Daoy (cell line): ENCODE measurements around the gene MGAT4C. TPM values are rescaled to one million over a fixed set of nuclear protein-coding genes. Genes with fewer than 3 reads are reported as not detected.
"Not testable (repeated sequence)": the region's sequence is repeated elsewhere in the genome, so short reads cannot be mapped to it uniquely, and the experiment has no call there.

Source experiments
- DNase-seq: peaks from one replicate; pipeline ENCODE4 v3.0.0-alpha.2; 2015; ENCODE audit warnings: low read depth
- total RNA-seq: library from RNA; depleted of rRNA; stranded (reverse); fragments of >200 nt; shearing (Covaris generic); gene quantifications from 2 replicates; pipeline ENCODE4 v1.2.3, GENCODE V29; 2014

The MGAT4C gene
- total RNA-seq, 1 experiment from 2014 or later, result 0.29 TPM

- no peak for DNase-seq
Measured at GRCh38 chr12:86134561-86134960, 121.6 kb downstream of the MGAT4C start.

GRCh38 chr12:86126900-86127299 lies 129.3 kb downstream of the MGAT4C start:
- DNase-seq, result not testable (repeated sequence)

- DNase-seq, result no peak
Measured at GRCh38 chr12:86122846-86123468, 133.2 kb downstream of the MGAT4C start.

GRCh38 chr12:86118161-86118560 lies 138.0 kb downstream of the MGAT4C start:
- DNase-seq, result no peak

DNA sequence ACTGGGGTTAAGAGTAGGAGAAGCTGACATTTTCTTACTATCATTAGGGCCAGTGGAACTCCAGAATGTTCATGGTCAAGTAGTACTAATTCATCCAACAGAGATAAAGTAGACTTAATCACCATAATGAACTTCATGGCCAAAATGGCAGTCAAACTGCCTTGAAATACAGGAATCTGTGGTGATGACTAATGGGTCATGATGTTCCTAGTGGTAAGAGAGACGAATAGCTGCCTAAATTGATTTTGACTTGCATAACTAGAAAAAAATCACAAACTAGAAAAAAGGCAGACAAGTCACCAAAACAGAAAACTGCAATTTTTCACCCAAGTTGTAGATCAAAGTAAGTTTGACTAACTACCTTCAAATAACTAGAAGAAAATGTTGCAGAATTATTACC lies 138.5 kb downstream of the MGAT4C start:
- DNase-seq, result no peak

DNA sequence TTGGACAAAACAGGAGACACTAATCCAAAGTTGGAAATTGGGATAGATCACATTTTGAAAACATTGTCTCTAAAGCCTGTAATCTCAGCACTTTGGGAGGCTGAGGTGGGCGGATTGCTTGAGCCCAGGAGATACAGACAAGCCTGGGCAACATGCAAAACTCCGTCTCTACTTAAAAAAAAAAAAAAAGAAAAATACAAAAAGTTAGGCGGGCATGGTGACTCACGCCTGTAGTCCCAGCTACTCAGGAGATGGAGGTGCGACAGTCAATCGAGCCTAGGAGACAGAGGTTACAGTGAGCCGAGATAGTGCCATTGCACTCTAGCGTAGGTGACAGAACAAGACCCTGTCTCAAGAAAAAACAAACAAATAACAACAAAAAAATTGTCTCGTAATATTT lies 152.1 kb downstream of the MGAT4C start:
- peak; percentile 3 for DNase-seq

DNA sequence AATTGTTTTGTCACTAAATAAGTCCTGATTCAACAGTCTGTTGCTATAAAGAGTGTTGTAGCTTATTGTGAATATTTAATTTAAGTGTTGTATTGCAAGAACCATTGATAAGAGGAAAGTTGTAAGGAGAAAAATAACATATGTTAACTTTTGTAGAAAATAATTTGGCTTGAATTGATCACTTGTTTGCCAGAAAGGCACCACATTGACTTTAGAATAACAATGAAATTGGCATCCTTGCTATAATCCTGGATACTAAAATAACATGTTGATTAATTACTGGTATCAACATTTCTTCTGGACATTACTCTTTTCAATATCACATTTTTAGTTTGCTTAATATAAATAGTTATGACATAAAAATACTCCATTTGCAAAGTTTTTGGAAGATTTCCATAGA lies 159.0 kb downstream of the MGAT4C start:
- DNase-seq, result no peak

DNA sequence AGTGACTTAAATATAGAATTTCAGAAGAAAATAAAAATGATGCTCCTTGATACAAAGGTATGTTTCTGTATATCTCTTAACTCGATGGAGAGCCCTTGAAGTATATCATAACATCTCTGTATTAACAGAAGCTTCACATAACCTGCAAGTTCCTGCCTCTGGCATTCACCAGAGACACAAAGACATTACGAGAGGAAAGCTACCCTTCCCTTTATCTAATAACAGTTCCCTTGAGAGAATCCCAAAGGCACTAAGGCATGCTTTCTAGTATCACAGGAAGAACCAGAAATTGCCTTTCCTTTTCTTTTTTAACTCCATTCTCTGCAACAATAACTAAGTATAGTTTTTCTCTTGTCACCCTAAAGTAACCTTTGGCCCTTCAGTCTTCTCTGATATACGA lies 164.5 kb downstream of the MGAT4C start:
- no peak for DNase-seq

DNA sequence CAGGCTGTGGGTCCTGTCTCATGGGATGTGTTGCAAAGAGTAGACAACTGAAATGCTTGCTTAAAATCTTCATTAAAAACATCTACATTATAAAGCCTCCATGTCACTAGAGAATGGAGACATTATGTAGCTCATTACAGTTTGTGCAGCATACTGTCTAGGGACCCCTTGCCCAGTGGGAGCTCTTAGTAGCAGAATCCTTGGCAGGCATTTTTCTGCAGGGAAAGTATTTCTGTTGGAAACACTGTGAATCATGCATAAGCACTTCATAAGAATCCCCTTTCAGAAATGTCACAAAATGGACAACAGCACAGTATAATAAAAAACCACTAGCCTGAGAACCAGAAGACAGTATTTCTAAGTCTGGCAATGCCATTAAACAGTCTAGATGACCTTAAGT lies 174.3 kb downstream of the MGAT4C start:
- no peak for DNase-seq

DNA sequence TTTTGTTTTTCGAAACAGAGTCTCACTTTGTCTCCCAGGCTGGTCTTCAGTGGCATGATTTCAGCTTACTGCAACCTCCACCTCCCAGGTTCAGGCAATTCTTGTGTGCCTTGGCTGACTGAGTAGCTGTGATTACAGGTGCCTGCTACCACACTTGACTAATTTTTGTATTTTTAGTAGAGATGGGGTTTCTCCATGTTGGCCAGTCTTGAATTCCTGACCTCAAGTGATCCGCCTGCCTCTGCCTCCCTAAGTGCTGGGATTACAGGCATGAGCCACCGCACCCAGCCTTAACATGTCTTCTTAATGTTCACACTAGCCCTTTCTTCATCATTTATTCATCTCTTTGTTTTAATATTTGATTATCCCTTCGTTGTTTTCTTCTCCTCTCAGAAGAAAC lies 197.1 kb downstream of the MGAT4C start:
- DNase-seq, result not testable (repeated sequence)

DNA sequence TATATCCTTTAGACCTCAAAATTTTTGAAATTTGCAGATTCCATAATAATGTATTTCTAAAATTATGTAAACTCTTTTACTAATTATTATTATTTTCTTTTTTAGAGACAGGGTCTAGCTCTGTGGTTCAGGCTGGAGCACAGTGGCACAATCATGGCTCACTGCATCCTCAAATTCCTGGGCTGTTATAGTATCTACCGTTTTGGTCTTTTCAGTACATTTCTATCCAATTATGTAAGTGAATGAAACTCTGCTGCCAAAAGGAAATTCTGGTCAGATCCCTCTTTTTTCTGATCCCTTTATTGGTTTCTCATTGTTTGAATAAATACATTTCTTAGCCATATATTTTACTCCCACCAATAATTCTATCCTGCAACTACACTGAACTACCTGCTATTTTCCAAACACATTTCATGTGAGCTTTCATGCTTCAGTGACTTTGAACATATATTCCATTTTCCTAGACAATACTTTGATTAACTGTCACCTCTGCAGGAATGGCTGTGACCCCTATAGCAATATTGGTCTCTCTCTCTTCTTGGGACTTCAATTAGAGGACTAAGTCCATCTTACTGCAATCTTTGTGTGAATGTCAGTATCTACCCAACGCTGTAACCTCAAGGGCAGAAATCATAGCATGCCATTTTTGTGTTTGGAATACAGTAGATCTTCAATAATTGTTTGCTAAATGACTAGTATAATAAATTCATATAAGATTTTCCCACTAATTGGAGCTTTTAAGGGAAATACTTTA lies 198.9 kb downstream of the MGAT4C start:
- no peak for DNase-seq

DNA sequence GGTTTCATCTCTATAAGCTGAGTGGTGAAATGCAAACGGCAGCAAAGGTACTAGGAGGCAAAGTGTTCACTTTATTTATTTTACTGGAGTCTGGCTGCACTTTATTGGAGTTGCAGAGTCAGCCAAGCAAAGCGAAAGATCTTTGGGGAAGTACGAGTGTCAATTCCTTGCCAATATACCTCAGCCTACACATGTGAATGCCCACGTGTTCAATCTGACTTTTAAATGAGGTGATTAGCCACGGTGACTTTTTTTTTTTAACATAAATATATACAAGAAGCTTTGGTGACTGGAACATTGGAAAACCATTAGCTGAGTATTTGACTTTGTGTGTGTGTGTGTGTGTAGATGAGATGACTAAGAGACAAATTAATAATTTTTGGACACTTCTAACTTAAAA lies 203.3 kb downstream of the MGAT4C start:
- no peak for DNase-seq

- DNase-seq, result no peak
Measured at GRCh38 chr12:86050010-86050409, 206.2 kb downstream of the MGAT4C start.

DNA sequence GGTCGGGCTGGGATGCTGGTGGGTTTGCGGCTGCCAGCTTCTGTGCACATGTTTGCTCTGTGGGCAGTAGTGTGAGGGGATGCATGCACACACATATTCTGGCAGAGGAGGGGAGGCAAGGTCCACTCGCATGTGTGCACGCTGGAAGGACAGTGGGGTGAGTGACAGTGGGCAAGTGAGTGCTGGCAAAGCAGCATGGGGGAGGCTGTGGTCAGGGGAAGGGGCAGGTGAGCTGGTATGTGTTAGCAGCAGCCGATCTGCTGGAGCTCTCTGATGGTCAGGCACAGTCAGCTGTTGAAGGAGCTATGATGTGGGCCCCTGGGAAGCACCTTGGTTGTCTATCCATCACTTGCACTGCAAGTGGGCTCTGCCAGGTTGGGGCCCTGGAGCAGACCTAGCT lies 211.8 kb downstream of the MGAT4C start:
- no peak for DNase-seq

DNA sequence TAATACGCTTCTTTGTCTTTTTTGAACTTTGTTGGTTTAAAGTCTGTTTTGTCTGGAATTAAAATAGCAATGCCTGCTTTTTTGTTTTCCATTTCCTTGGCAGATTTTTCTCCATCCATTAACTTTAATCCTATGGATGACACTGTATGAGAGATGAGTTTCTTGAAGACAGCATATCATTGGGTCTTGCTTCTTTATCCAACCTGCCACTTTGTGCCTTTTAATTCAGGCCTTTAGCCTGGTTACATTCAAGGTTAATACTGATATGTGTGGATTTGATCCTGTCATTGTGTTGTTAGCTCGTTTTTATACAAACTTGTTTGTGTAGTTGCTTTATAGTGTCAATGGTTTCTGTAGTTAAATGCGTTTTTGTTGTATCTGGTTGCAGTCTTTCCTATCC lies 214.1 kb downstream of the MGAT4C start:
- no peak for DNase-seq

- no peak for DNase-seq
Measured at GRCh38 chr12:86018361-86018760, 237.8 kb downstream of the MGAT4C start.

DNA sequence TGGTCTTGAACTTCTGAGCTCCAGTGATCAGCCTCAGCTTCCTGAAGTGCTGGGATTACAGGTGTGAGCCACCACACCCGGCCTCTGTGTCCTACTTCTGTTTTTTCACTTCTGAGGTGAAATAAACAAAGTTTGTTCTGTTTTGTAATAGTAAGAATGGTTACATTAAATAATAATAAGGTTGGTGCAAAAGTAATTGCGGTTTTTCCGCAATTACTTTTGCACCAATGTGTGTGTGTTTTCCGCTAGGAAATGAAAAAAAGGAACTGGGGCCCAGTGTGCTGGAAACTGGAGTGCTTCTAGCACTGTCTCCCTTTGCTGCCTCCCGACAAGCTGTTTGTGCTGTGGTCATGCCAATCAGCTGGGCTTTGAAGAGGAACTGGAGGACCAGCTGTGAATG lies 241.2 kb downstream of the MGAT4C start:
- no peak for DNase-seq

DNA sequence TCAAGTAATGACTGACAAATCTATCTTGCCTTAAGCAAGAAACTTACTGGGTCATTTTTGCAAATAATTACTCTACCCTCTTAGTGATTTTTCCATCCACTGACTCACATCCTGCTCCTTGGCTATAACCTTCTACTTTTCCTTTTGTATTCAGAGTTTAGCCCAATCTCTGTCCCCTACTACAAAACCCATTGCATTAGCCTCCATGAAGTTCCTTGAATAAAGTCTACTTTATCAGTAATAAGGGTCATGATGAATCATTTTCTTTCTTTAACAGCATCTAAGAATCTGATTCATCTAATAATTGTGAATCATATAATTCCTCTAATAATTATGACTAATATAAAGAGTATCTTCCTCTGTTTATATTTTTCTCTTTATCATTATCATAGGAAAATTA lies 249.5 kb downstream of the MGAT4C start:
- DNase-seq, result no peak

DNA sequence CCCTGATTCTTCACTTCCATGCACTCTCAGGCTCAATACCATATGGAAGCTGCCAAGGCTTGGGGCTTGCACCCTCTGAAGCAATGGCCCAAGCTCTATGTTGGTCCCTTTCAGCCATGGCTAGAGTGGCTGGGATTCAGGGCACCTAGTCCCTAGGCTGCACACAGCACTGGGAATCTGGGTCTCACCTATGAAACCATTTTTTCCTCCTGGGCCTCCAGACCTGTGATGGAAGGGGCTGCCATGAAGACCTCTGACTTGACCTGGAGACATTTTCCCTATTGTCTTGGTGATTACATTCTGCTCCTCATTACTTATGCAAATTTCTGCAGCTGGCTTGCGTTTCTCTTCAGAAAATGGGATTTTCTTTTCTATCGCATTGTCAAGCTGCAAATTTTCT lies 258.1 kb downstream of the MGAT4C start:
- DNase-seq, result no peak

DNA sequence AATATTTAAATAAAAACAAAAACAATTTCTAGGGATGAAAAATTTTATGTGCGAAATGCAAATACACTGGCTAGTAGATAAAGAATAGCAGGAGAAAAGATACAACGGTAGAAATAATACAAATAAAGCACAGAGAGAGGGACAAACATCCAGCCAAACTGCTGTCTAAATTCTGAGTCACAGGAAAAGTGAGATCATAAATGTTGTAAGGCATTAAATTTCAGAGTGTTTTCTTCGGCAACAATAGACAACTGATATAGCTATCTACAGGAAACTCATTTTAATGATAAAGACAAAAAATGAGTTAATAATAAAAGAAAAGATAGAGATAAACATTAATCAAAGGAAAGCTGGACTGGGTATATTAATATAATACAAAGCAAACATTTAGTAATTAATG lies 259.9 kb downstream of the MGAT4C start:
- no peak for DNase-seq

- no peak for DNase-seq
Measured at GRCh38 chr12:85993746-85994145, 262.4 kb downstream of the MGAT4C start.

GRCh38 chr12:85985996-85986395 lies 270.2 kb downstream of the MGAT4C start:
- DNase-seq, result no peak

DNA sequence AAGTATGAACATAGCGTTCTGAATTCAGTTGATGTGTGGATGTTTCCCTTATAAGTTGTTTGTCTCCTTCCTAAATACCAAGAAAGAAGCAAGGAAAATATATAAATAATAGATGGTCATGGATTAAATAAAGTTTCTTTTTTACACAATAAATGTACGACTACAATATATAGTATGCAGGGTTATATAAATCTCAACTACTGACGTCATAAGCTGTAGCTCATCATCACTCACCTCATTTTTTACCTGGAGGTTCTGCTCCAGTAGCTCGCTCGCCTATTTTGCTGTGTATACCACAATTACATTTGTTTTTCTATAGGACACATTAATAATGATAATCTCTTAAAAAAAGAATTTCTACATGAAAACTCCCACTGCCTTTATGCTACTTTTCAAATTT lies 272.6 kb downstream of the MGAT4C start:
- DNase-seq, result no peak

DNA sequence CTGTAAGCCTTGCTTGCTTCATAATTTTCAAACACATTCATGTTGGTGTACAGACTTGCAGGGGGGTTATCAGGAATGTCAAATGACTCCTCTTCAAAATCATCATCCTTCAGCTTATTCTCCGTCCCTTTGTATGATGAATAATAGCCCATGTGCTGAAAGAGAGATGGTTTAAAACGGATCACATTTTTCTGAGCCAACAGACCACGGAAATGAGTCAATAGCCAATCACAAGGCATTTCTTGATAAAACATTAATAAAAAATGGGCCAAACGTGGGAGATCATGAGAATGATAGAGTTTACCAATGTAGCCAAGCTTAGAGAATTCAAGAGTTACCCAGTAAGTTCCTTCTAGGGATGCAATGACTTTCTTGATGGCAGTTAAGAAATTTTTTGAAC lies 276.6 kb downstream of the MGAT4C start:
- no peak for DNase-seq
